Measurements from ENCODE around the gene SLC39A12.

DNA sequence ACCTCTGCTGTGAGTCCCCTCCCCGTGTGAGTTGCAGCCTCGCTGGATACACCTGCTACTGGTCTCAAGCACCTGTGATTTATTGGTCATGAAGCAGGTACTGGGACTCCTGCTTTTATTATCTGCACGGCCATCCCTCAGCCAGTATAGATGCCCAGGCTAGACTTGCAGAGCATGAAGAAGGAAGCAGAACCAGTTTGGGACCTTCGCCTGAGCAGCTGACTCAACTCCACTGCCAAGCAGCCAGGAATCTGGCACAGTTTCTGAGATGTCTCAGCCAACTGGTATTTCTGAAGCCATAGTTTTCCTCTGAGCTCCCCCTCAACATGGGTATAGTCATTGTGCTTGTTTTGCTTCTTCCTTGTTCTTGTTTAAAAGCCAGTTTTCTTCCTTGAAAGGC is 28.0 kb upstream of the SLC39A12 start:
- TF ChIP-seq CTCF (conservative IDR thresholded peaks at IDR 0.05; ENCODE audit: low read depth, low read length) = no peak
- no peak for TF ChIP-seq MAFK (IDR thresholded peaks at IDR 0.05; ENCODE audit: low read depth, low read length)
- no peak for TF ChIP-seq POLR2A (IDR thresholded peaks at IDR 0.05; ENCODE audit: low read depth, low read length)
- TF ChIP-seq RAD21 (IDR thresholded peaks at IDR 0.05; ENCODE audit: low read length) = no peak
